ENCODE results near the gene ATF1.

DNA sequence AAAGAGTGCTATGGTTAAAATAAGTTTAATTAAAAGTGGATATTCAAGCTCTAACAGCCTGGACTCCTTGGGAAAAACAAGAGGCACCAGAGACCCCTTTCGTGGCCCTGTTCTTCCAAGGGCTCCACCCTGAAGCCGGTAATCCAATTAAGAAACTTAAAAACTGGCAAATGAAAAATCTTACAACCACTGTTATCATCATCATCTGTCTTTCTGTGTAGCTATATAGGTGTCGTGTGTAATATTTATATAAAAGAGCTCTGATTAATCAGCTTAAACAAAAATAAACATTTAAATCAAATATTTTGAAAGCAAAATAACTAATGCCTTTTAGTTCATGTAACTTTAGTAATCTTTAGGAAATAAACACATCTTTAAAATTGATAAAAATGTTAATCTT lies 4.5 kb downstream of the ATF1 start:
- TF ChIP-seq, protein P1, sequence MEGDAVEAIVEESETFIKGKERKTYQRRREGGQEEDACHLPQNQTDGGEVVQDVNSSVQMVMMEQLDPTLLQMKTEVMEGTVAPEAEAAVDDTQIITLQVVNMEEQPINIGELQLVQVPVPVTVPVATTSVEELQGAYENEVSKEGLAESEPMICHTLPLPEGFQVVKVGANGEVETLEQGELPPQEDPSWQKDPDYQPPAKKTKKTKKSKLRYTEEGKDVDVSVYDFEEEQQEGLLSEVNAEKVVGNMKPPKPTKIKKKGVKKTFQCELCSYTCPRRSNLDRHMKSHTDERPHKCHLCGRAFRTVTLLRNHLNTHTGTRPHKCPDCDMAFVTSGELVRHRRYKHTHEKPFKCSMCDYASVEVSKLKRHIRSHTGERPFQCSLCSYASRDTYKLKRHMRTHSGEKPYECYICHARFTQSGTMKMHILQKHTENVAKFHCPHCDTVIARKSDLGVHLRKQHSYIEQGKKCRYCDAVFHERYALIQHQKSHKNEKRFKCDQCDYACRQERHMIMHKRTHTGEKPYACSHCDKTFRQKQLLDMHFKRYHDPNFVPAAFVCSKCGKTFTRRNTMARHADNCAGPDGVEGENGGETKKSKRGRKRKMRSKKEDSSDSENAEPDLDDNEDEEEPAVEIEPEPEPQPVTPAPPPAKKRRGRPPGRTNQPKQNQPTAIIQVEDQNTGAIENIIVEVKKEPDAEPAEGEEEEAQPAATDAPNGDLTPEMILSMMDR (IDR thresholded peaks at IDR 0.05; ENCODE audit: insufficient read depth, low read depth, low read length), result no peak
- no peak for TF ChIP-seq EZH2 (IDR thresholded peaks at IDR 0.05; ENCODE audit: insufficient read depth, low read length)
